GM19035 (cell line): Measurements from ENCODE around the gene MYDGF.

Source experiments
- ATAC-seq: cut with Tn5 transposase; IDR thresholded peaks from one replicate; pipeline ENCODE4 v1.9.1; 2021; ENCODE audit not compliant: unreplicated experiment

The MYDGF gene

GRCh38 chr19:4676955-4677731 is 7.0 kb upstream of the MYDGF start:
- ATAC-seq: no peak

- ATAC-seq: no peak
Observed at GRCh38 chr19:4675346-4675745, 5.2 kb upstream of the MYDGF start.

GRCh38 chr19:4673726-4674125 is 3.6 kb upstream of the MYDGF start:
- ATAC-seq: no peak

GRCh38 chr19:4673216-4673615 is 3.1 kb upstream of the MYDGF start:
- no peak for ATAC-seq

GRCh38 chr19:4671185-4671851 is 1.2 kb upstream of the MYDGF start:
- ATAC-seq: no peak

- no peak for ATAC-seq
Observed at GRCh38 chr19:4664642-4665041, 5.5 kb downstream of the MYDGF start.

GRCh38 chr19:4662812-4663211 is 7.3 kb downstream of the MYDGF start:
- ATAC-seq: no peak

- ATAC-seq: no peak
Observed at GRCh38 chr19:4662020-4662695, 8.0 kb downstream of the MYDGF start.

- no peak for ATAC-seq
Observed at GRCh38 chr19:4660993-4661392, 9.1 kb downstream of the MYDGF start.

- no peak for ATAC-seq
Observed at GRCh38 chr19:4660181-4660791, 9.9 kb downstream of the MYDGF start.

- ATAC-seq: no peak
Observed at GRCh38 chr19:4657835-4658234, 12.3 kb downstream of the MYDGF start.

- no peak for ATAC-seq
Observed at GRCh38 chr19:4657262-4657661, 12.9 kb downstream of the MYDGF start.

- ATAC-seq: no peak
Observed at GRCh38 chr19:4656102-4656501, 14.0 kb downstream of the MYDGF start.

GRCh38 chr19:4654437-4655361 is 15.4 kb downstream of the MYDGF start:
- no peak for ATAC-seq

- ATAC-seq: no peak
Observed at GRCh38 chr19:4653793-4654436, 16.2 kb downstream of the MYDGF start.

GRCh38 chr19:4652075-4652474 is 18.1 kb downstream of the MYDGF start:
- ATAC-seq: no peak

- ATAC-seq: no peak
Observed at GRCh38 chr19:4650159-4650558, 20.0 kb downstream of the MYDGF start.

- no peak for ATAC-seq
Observed at GRCh38 chr19:4649392-4650047, 20.6 kb downstream of the MYDGF start.
